GM12878 (cell line): ENCODE data around the gene SCRN1. TPM values are rescaled to one million over a fixed set of nuclear protein-coding genes. Genes with fewer than 3 reads are reported as not detected.

Source experiments
- ATAC-seq: fragments of 200-7000 bp; cut with Tn5 transposase; 3 replicates; pipeline ENCODE4 v1.9.1; 2020; ENCODE audit warnings: mild to moderate bottlenecking, moderate library complexity
- BruUV-seq: library from RNA; stranded (reverse); fragments of 400-500 nt; replicated peaks from 2 replicates; lab custom pipeline; 2021; lab: Mats Ljungman, UMichigan
- CTCF ChIA-PET: fragments of 300-600 bp; sonication (Branson Sonifier 250); formaldehyde crosslinking; extraction: SDS; loops from one replicate; lab custom pipeline; 2021; ENCODE audit warnings: inconsistent platforms; lab: Yijun Ruan, JAX
- POLR2A ChIA-PET: fragments of 350-600 bp; formaldehyde crosslinking; extraction: SDS; loops from one replicate; lab custom pipeline; 2021; ENCODE audit warnings: inconsistent platforms; lab: Charles Lee
- RAD21 ChIA-PET: fragments of 300-600 bp; sonication (Branson Sonifier 250); formaldehyde crosslinking; loops from one replicate; lab custom pipeline; 2023; ENCODE audit warnings: antibody characterized with exemption; ENCODE audit not compliant: unreplicated experiment; lab: Charles Lee
- SMC1A ChIA-PET: fragments of 300-600 bp; sonication (Branson Sonifier 250); formaldehyde crosslinking; loops from one replicate; lab custom pipeline; 2023; ENCODE audit not compliant: unreplicated experiment, uncharacterized antibody; lab: Charles Lee
- DNase-seq: peaks from one replicate; pipeline ENCODE4 v3.0.0-alpha.2; 2011; ENCODE audit warnings: low read depth, low spot score
- FAIRE-seq: peaks from 3 replicates; lab custom pipeline; 2011; peaks lifted over from hg19 to GRCh38; lab: Jason Lieb, UNC
- H2AFZ ChIP-seq: 2 replicates; pipeline ENCODE4 v1.6.0; 2011; ENCODE audit warnings: low read depth, low read length, control low read depth; ENCODE audit not compliant: control insufficient read depth
- H3K27ac ChIP-seq: 2 replicates; pipeline ENCODE4 v1.5.1; 2011; ENCODE audit warnings: control low read depth; ENCODE audit not compliant: control insufficient read depth, insufficient read depth
- H3K27me3 ChIP-seq, 2 experiments: replicated peaks in 1 of 2; 2 replicates each; pipeline versions ENCODE4 v1.6.0 to v1.6.1; 2011; ENCODE audit warnings: low read length in 1 of 2; ENCODE audit not compliant: control insufficient read depth in 2 of 2, insufficient read depth in 2 of 2
- H3K36me3 ChIP-seq, 2 experiments: 2 replicates each; pipeline ENCODE4 v1.5.1; 2011; ENCODE audit warnings: low read length in 1 of 2; ENCODE audit not compliant: control insufficient read depth in 2 of 2, insufficient read depth in 2 of 2
- H3K4me1 ChIP-seq: 2 replicates; pipeline ENCODE4 v1.6.1; 2011; ENCODE audit warnings: mild to moderate bottlenecking, low read length, moderate library complexity, mixed read lengths; ENCODE audit not compliant: control insufficient read depth, insufficient read depth
- H3K4me2 ChIP-seq: 2 replicates; pipeline ENCODE4 v1.6.0; 2011; ENCODE audit warnings: control low read depth; ENCODE audit not compliant: control insufficient read depth, insufficient read depth
- H3K4me3 ChIP-seq: fragments of 200-600 bp; sonication (generic); 2 replicates; pipeline ENCODE4 v1.5.1; 2016
- H3K79me2 ChIP-seq: 2 replicates; pipeline ENCODE4 v1.6.0; 2011; ENCODE audit warnings: low read length; ENCODE audit not compliant: control insufficient read depth, insufficient read depth
- H3K9ac ChIP-seq: 2 replicates; pipeline ENCODE4 v1.8.0; 2011; ENCODE audit warnings: low read length, control low read depth, mixed read lengths; ENCODE audit not compliant: control insufficient read depth, insufficient read depth
- H3K9me3 ChIP-seq: replicated peaks from 3 replicates; pipeline ENCODE4 v1.5.1; 2011; ENCODE audit warnings: mild to moderate bottlenecking, low read length; ENCODE audit not compliant: control insufficient read depth, insufficient read depth
- H4K20me1 ChIP-seq: 2 replicates; pipeline ENCODE4 v1.6.0; 2011; ENCODE audit not compliant: control insufficient read depth, insufficient read depth
- ASH2L ChIP-seq: fragments of 300-600, 200-600 bp; sonication (generic); IDR thresholded peaks from 2 replicates; pipeline ENCODE4 v1.6.1; 2017; ENCODE audit warnings: low read depth, mild to moderate bottlenecking, borderline replicate concordance
- EGR1 ChIP-seq, 2 experiments: IDR thresholded peaks; 1 replicate in 1 of 2; 2 replicates in 1 of 2; pipeline ENCODE4 v1.6.1; 2011 to 2012; ENCODE audit warnings: low read depth in 2 of 2, low read length in 2 of 2, borderline replicate concordance in 1 of 2, mild to moderate bottlenecking in 1 of 2, moderate library complexity in 1 of 2
- EP300 ChIP-seq, 2 experiments: fragments of 150-350 bp in 1 of 2; IDR thresholded peaks; 2 replicates each; pipeline ENCODE4 v1.6.1; 2011 to 2012; ENCODE audit warnings: low read depth in 2 of 2, low read length in 2 of 2, borderline replicate concordance in 1 of 2, improper control_type of control experiment in 1 of 2, inconsistent platforms in 1 of 2; ENCODE audit not compliant: control insufficient read depth in 1 of 2
- FOXM1 ChIP-seq: IDR thresholded peaks from 2 replicates; pipeline ENCODE4 v1.6.1; 2012; ENCODE audit warnings: low read depth, mild to moderate bottlenecking, inconsistent platforms, low read length, moderate library complexity
- HDAC6 ChIP-seq: fragments of 200-600 bp; sonication (generic); IDR thresholded peaks from one replicate; pipeline ENCODE4 v1.8.0; 2017; ENCODE audit warnings: antibody characterized with exemption; ENCODE audit not compliant: unreplicated experiment
- PML ChIP-seq: IDR thresholded peaks from 2 replicates; pipeline ENCODE4 v1.6.1; 2012; ENCODE audit warnings: low read length, inconsistent platforms
- SUPT20H ChIP-seq: IDR thresholded peaks from 2 replicates; pipeline ENCODE4 v1.6.1; 2011; ENCODE audit warnings: low read depth, mild to moderate bottlenecking, low read length, moderate library complexity, borderline replicate concordance; ENCODE audit not compliant: control insufficient read depth
- TBL1XR1 ChIP-seq: IDR thresholded peaks from 2 replicates; pipeline ENCODE4 v1.6.1; 2012; ENCODE audit warnings: low read depth, low read length, improper control_type of control experiment
- ZBTB4 ChIP-seq: fragments of 450-650 bp; formaldehyde crosslinking; IDR thresholded peaks from 2 replicates; pipeline ENCODE4 v1.4.0; 2022; ENCODE audit warnings: mild to moderate bottlenecking, moderate library complexity
- ZNF24 ChIP-seq: fragments of 450-650 bp; IDR thresholded peaks from 2 replicates; pipeline ENCODE4 v1.6.1; 2017; ENCODE audit warnings: antibody characterized with exemption, mild to moderate bottlenecking
- WGBS: methylation state at CpG from one replicate; pipeline ENCODE4 v1.1.6; 2016; ENCODE audit warnings: low lambda C conversion rate; ENCODE audit not compliant: insufficient replicate concordance, insufficient coverage; ENCODE audit errors: missing lambda C conversion rate; 5-methylcytosine and 5-hydroxymethylcytosine counted together
- in situ Hi-C: fragments of 300-500 bp; cut with MboI; formaldehyde crosslinking; loops from 9 replicates; pipeline ENCODE4 v1.14.3; 2018; ENCODE audit warnings: mixed read lengths
- intact Hi-C: fragments of 100-400 bp; cut with micrococcal nuclease; formaldehyde crosslinking; loops from one replicate; pipeline ENCODE4 v1.14.2; 2022; ENCODE audit not compliant: unreplicated experiment
- polyA plus RNA-seq, 11 experiments: library from polyadenylated mRNA; depleted of rRNA in 4 of 11; unstranded in 6 of 11; stranded (reverse) in 5 of 11; fragments of >200 nt; fragmentation: Nextera tagmentation in 4 of 11; fragmentation: Illumina TruSeq in 1 of 11; extraction: Ambion mirVana in 4 of 11; extraction: Trizol in 1 of 11; gene quantifications; 1 replicate in 1 of 11; 2 replicates in 10 of 11; pipeline versions ENCODE4 v1.2.1 to v1.2.3, GENCODE V29; 2011 to 2016; ENCODE audit warnings: inconsistent platforms in 2 of 11, missing spikeins in 2 of 11, low read depth in 1 of 11
- total RNA-seq, 4 experiments: library from RNA; depleted of rRNA in 3 of 4; stranded (reverse); fragments of >200 nt in 3 of 4; fragmentation: Illumina TruSeq in 1 of 4; extraction: Trizol in 1 of 4; gene quantifications; 2 replicates each; pipeline versions ENCODE4 v1.2.1 to v1.2.3, GENCODE V29; 2013 to 2021
- TF ChIP-seq, protein P1 (sequence below): fragments of 450-650 bp; formaldehyde crosslinking; IDR thresholded peaks from 2 replicates; pipeline ENCODE4 v1.5.0; 2022; ENCODE audit warnings: mild to moderate bottlenecking, missing genetic modification characterization
- TF ChIP-seq, protein P2 (sequence below): fragments of 450-650 bp; conservative IDR thresholded peaks from 2 replicates; pipeline ENCODE4 v1.6.1; 2017; ENCODE audit warnings: mild to moderate bottlenecking, moderate library complexity

The SCRN1 gene
- total and polyA plus RNA-seq, 10 of the 15 experiments (the other 5 are each of a cell fraction or from before 2014, with no cell fraction given): 11.1 to 67.6 (median 41.7) TPM

- no peak for TF ChIP-seq ZBTB4
- TF ChIP-seq, protein P1, sequence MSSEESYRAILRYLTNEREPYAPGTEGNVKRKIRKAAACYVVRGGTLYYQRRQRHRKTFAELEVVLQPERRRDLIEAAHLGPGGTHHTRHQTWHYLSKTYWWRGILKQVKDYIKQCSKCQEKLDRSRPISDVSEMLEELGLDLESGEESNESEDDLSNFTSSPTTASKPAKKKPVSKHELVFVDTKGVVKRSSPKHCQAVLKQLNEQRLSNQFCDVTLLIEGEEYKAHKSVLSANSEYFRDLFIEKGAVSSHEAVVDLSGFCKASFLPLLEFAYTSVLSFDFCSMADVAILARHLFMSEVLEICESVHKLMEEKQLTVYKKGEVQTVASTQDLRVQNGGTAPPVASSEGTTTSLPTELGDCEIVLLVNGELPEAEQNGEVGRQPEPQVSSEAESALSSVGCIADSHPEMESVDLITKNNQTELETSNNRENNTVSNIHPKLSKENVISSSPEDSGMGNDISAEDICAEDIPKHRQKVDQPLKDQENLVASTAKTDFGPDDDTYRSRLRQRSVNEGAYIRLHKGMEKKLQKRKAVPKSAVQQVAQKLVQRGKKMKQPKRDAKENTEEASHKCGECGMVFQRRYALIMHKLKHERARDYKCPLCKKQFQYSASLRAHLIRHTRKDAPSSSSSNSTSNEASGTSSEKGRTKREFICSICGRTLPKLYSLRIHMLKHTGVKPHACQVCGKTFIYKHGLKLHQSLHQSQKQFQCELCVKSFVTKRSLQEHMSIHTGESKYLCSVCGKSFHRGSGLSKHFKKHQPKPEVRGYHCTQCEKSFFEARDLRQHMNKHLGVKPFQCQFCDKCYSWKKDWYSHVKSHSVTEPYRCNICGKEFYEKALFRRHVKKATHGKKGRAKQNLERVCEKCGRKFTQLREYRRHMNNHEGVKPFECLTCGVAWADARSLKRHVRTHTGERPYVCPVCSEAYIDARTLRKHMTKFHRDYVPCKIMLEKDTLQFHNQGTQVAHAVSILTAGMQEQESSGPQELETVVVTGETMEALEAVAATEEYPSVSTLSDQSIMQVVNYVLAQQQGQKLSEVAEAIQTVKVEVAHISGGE (CRISPR knock-in tag): no peak
These were observed 35.8 kb downstream of the SCRN1 start (continued) for GRCh38 chr7:29953726-29954347.

DNA sequence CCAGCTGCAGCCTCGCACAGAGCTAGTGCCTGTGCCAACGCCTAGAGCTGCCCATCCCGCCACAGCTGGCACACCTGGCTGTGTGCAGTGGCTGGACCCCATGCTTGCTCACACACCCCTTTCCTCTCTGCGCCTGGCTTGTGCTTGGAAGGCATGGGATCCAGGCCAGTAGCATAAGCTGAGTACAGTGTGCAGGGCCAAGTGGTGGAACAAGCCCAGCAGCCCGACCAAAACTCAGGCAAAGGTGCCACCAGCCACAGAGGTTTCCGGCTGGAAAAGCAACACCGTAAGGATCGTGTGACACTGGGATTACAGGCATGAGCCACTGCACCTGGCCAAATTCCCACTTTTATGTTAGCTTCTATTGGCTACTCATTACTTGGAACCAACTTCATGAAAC is 38.4 kb downstream of the SCRN1 start:
- 98% methylated on average over 8 of the region's 8 CpGs for WGBS
- Histone ChIP-seq H3K9me3 (peaks cover 4% of the 10 kb centered on the region; the same call in 1 of the 3 replicates), H3K4me3 (no peak overlapping the region), H3K36me3 (peaks cover 13 to 32% of the 10 kb centered on the region in 2 experiments; a peak in 3 of 4 replicates), H4K20me1 (no peaks in the 10 kb centered on the region), H3K79me2 (no peaks in the 10 kb centered on the region), H3K9ac (no peak overlapping the region), H3K27ac (no peak overlapping the region), H2AFZ (no peak overlapping the region), H3K27me3 (no peaks in the 10 kb centered on the region), H3K4me2 (no peak overlapping the region), H3K4me1 (peaks cover 5% of the 10 kb centered on the region)
- intact Hi-C loops: no loop called here
- in situ Hi-C loops: no loop called here
- no peak for ATAC-seq
- CTCF ChIA-PET: interaction anchor here (1.1 to 2.0 kb wide), 2 partner anchors 29 to 111 kb away, joined by 3 to 11 read pairs; no protein-coding TSS in a partner anchor
- DNase-seq: no peak
- SMC1A ChIA-PET: interaction anchor here (0.8 to 1.4 kb wide), 2 partner anchors 26 to 90 kb away, joined by 3 to 5 read pairs; no protein-coding TSS in a partner anchor
- POLR2A ChIA-PET: no interaction called here
- no TSS peak for BruUV-seq
- RAD21 ChIA-PET: interaction anchor here (0.6 kb wide), 1 partner anchor 596 kb away, joined by 3 read pairs; no protein-coding TSS in a partner anchor
- FAIRE-seq: no peak
- TF ChIP-seq EGR1 (IDR thresholded peaks at IDR 0.05; ENCODE audit: borderline replicate concordance in 1 of 2, low read depth in 2 of 2, low read length in 2 of 2) (no peak), PML (no peak), ASH2L (no peak), SUPT20H (no peak), TBL1XR1 (no peak), EP300 (IDR thresholded peaks at IDR 0.05; ENCODE audit: borderline replicate concordance in 1 of 2, control insufficient read depth in 1 of 2, low read depth in 2 of 2, low read length in 2 of 2) (no peak), HDAC6 (no peak), FOXM1 (no peak), ZNF24 (no peak)
- TF ChIP-seq, protein P2, sequence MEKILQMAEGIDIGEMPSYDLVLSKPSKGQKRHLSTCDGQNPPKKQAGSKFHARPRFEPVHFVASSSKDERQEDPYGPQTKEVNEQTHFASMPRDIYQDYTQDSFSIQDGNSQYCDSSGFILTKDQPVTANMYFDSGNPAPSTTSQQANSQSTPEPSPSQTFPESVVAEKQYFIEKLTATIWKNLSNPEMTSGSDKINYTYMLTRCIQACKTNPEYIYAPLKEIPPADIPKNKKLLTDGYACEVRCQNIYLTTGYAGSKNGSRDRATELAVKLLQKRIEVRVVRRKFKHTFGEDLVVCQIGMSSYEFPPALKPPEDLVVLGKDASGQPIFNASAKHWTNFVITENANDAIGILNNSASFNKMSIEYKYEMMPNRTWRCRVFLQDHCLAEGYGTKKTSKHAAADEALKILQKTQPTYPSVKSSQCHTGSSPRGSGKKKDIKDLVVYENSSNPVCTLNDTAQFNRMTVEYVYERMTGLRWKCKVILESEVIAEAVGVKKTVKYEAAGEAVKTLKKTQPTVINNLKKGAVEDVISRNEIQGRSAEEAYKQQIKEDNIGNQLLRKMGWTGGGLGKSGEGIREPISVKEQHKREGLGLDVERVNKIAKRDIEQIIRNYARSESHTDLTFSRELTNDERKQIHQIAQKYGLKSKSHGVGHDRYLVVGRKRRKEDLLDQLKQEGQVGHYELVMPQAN: no peak
